Left ventricle myocardium inferior (tissue), 1 donor: ENCODE data around the gene HDAC9. TPM values are rescaled to one million over a fixed set of nuclear protein-coding genes. Genes with fewer than 3 reads are reported as not detected.

Source experiments
- DNase-seq: peaks from one replicate; pipeline ENCODE4 v3.0.0-alpha.2; 2020
- H3K27ac ChIP-seq: fragments of 200-600 bp; replicated peaks from 2 replicates; pipeline ENCODE4 v1.8.0; 2021
- H3K27me3 ChIP-seq: fragments of 200-600 bp; 2 replicates; pipeline ENCODE4 v1.8.0; 2021; ENCODE audit warnings: low read depth
- H3K36me3 ChIP-seq: fragments of 200-600 bp; 2 replicates; pipeline ENCODE4 v1.8.0; 2021
- H3K4me1 ChIP-seq: fragments of 200-600 bp; 2 replicates; pipeline ENCODE4 v1.8.0; 2021
- H3K4me3 ChIP-seq: fragments of 200-600 bp; 2 replicates; pipeline ENCODE4 v1.8.0; 2021; ENCODE audit warnings: mild to moderate bottlenecking, moderate library complexity
- H3K9me3 ChIP-seq: fragments of 200-600 bp; replicated peaks from 2 replicates; pipeline ENCODE4 v1.8.0; 2021
- intact Hi-C: fragments of 100-400 bp; cut with micrococcal nuclease; formaldehyde crosslinking; loops from one replicate; pipeline ENCODE4 v1.11.0; 2022
- total RNA-seq: library from RNA; stranded (reverse); fragmentation: NEBNext Ultra II Directional; extraction: Animal tissue kit (Norgen Biotek cat#: 25700); gene quantifications from one replicate; pipeline ENCODE4 v1.2.1, GENCODE V29; 2021
- TF ChIP-seq, protein P1 (sequence below): fragments of 200-600 bp; IDR thresholded peaks from 2 replicates; pipeline ENCODE4 v1.8.0; 2021; ENCODE audit warnings: antibody characterized with exemption, mild to moderate bottlenecking, borderline replicate concordance
- donor health status: DM: no; HTN: yes; CAD: no; lungs with severe emphysema.

HDAC9 gene
- total RNA-seq, 1 donor from 2014 or later = 39.6 TPM

DNA sequence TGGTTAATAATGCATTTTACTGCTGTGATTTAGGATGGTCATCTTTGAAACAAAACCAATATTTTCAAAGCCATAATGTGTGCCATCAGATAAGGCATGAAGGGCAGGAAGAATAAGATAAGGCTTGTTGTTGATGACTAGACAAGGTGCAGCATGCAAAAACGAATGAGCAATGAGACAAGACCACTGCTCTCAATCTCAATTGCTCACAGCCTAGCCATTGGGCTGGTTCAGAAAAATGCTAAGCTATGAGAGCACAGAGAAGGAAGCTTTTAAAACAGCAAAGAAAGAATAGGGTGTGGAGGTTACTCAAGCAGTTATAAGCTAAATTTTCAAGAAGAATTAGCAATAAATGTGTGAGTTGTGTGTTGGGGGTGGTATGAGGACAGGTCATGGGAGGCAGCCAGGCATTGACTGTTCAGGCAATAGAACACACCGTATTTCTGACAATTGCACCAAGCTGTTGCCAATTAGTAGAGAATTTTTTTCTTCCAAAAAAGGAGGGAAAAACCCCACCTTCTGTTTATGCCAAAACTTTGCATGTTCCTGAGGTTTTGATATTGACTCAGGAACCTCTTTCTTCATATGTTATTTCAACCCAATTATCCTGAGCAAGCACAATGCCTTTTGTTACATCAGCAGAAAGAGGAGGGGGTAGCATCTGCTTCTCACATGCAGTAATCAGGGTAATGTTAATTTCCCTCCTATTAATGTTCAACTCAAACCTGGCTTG, 276.5 kb downstream of the HDAC9 start:
- Histone ChIP-seq H3K36me3 (peaks cover 3% of the 10 kb centered on the region), H3K9me3 (no peaks in the 10 kb centered on the region), H3K4me3 (no peak overlapping the region), H3K4me1 (no peaks in the 10 kb centered on the region), H3K27ac (no peak overlapping the region), H3K27me3 (no peaks in the 10 kb centered on the region)
- DNase-seq = no peak
- TF ChIP-seq, protein P1, sequence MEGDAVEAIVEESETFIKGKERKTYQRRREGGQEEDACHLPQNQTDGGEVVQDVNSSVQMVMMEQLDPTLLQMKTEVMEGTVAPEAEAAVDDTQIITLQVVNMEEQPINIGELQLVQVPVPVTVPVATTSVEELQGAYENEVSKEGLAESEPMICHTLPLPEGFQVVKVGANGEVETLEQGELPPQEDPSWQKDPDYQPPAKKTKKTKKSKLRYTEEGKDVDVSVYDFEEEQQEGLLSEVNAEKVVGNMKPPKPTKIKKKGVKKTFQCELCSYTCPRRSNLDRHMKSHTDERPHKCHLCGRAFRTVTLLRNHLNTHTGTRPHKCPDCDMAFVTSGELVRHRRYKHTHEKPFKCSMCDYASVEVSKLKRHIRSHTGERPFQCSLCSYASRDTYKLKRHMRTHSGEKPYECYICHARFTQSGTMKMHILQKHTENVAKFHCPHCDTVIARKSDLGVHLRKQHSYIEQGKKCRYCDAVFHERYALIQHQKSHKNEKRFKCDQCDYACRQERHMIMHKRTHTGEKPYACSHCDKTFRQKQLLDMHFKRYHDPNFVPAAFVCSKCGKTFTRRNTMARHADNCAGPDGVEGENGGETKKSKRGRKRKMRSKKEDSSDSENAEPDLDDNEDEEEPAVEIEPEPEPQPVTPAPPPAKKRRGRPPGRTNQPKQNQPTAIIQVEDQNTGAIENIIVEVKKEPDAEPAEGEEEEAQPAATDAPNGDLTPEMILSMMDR = no peak
- intact Hi-C loops = no loop called here

DNA sequence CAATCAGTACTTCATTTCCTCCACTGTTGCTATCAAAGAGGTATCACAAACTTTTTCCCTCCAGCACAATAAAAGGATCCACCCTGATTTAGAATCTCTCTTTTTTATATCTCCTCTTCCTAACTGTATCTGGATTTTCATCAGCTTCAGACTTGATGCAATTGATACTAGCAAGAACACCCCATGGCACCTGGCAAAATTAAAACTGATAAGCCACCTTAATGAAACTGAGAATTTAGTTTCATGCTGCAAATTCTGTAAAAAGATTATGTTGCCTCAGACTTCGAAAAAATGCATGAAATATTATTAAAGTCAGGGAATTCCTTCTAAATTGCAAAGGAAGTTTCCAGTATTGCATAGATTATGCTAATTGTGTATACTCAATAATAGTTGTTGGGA, 277.0 kb downstream of the HDAC9 start:
- DNase-seq = no peak
- no peaks in the 10 kb centered on the region for H3K36me3 ChIP-seq
- no peak overlapping the region for H3K27ac ChIP-seq
- no peaks in the 10 kb centered on the region for H3K9me3 ChIP-seq
- H3K4me3 ChIP-seq = no peak overlapping the region
- no peaks in the 10 kb centered on the region for H3K4me1 ChIP-seq
- intact Hi-C loops = no loop called here
- H3K27me3 ChIP-seq = no peaks in the 10 kb centered on the region
- TF ChIP-seq, protein P1 = no peak

DNA sequence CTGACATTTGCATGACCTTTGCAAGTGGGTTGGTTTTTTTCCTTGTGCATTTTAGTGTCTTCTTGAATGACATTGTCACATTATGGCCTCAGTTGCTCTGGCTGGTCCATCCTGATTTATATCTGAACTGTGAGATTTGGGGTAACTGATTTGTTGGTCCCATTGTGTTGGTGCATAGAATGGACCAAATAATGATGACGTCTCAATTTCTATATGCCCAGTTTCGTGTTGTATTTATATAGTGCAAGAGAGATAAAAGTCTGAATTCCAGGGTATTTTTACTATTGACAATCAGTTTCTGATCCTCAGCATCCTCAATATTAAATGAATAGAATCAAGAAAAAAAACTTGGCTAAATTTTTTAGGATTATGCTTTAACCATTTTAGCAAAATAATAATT, 281.8 kb downstream of the HDAC9 start:
- no peak for DNase-seq
- intact Hi-C loops = no loop called here
- Histone ChIP-seq H3K9me3 (no peaks in the 10 kb centered on the region), H3K4me1 (no peaks in the 10 kb centered on the region), H3K36me3 (no peaks in the 10 kb centered on the region), H3K4me3 (no peak overlapping the region), H3K27me3 (no peaks in the 10 kb centered on the region), H3K27ac (no peak overlapping the region)
- TF ChIP-seq, protein P1 = no peak

DNA sequence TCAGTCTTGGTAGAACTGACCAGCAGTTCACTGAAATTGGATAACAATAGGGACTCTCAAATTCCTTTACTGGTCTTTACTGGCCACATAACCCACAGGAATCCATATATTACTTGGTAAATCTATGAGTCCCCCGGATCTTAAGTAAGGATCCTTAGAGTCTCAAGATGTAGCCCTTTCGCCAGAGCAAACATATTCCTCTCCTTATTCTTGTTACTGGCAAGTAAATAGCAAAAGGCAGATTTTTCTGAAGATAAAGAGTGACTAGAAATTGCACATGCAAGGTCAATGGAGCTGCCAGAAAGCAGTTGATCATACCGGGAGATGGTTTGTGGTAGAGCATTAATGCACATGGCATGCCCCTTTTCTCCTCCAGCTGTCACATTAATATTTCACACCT, 283.0 kb downstream of the HDAC9 start:
- Histone ChIP-seq H3K4me1 (no peaks in the 10 kb centered on the region), H3K27ac (no peak overlapping the region), H3K9me3 (no peaks in the 10 kb centered on the region), H3K4me3 (no peak overlapping the region), H3K36me3 (no peaks in the 10 kb centered on the region), H3K27me3 (no peaks in the 10 kb centered on the region)
- DNase-seq = no peak
- intact Hi-C loops = no loop called here
- TF ChIP-seq, protein P1 = no peak

DNA sequence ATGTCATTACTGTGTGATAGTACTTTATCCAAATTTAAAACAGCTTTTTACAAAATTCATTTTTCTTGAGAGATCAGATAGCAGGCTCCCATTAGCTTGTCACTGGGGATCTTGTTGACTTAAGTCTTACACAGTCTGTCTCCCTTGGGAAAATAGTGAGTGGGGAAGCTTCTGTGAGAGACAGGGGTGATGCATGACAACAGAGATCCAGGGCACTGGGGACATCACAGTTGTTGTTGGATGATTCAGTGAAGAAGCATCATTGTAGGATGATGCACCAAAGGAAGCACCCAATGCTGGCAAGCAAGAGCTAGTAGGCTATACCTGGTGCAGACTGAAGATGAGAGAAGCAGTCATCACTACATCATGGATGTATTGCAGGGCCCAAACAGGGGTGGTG, 284.7 kb downstream of the HDAC9 start:
- TF ChIP-seq, protein P1 = no peak

More for the DNA sequence above, 284.7 kb downstream of the HDAC9 start:
- no peaks in the 10 kb centered on the region for H3K36me3 ChIP-seq
- intact Hi-C loops = no loop called here
- H3K4me3 ChIP-seq = no peak overlapping the region
- no peak for DNase-seq
- H3K9me3 ChIP-seq = no peaks in the 10 kb centered on the region
- no peaks in the 10 kb centered on the region for H3K27me3 ChIP-seq
- H3K27ac ChIP-seq = no peak overlapping the region
- no peaks in the 10 kb centered on the region for H3K4me1 ChIP-seq
